ENCODE measurements around the gene GABRR3. TPM values are rescaled to one million over a fixed set of nuclear protein-coding genes. Genes with fewer than 3 reads are reported as not detected.

GABRR3 gene
- total RNA-seq, 1 donor from 2014 or later, result not detected

DNA sequence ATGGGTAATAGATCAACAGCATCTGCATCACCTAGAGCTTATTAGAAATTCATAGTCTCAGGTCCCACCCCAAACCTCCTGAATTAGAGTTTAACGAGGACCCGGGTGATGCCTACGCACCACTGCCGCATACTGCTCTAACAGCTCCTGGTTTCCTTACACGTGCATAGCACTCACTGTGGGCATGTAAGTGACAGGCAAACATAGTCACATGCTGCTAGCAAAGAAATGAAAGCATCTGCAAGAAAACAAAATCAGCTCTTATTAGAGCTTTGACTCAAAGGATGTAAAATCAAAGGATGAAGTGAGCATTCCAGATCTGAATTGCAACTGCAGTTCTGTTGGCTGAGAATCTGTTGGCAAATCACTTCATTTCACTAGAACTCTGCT, 43.8 kb downstream of the GABRR3 start:
- no peak for DNase-seq (ENCODE audit: low read depth in 2 of 2)

DNA sequence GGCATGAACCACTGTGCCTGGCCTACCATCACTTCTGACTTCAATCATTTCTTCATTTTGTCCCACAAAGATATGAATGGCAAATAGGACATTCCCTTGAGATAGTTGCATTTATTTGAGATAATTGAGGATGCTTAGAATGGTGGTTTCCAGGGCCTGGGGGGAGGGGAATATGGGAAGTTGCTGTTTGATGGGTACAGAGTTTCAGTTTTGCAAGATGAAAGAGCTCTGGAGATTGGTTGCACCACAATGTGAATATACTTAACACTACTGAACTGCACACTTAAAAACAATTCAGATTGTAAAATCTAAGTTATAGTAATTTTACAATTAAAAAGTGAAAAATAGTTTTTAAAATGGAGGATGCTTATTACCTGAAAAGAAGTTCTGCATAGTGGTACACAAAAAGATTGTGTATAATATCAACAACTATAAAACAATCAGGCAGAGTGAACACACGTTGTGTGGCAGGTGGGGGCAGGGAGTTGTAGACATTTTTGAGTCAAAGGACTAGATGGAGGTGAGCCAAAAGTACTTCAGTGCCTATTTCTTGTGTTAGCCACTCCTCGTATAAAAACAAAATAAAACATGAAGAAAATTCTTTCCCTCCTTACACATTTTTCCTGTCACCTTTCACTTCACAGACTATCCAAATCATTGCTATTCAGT, 44.4 kb downstream of the GABRR3 start:
- DNase-seq (ENCODE audit: low read depth in 2 of 2), result no peak

DNA sequence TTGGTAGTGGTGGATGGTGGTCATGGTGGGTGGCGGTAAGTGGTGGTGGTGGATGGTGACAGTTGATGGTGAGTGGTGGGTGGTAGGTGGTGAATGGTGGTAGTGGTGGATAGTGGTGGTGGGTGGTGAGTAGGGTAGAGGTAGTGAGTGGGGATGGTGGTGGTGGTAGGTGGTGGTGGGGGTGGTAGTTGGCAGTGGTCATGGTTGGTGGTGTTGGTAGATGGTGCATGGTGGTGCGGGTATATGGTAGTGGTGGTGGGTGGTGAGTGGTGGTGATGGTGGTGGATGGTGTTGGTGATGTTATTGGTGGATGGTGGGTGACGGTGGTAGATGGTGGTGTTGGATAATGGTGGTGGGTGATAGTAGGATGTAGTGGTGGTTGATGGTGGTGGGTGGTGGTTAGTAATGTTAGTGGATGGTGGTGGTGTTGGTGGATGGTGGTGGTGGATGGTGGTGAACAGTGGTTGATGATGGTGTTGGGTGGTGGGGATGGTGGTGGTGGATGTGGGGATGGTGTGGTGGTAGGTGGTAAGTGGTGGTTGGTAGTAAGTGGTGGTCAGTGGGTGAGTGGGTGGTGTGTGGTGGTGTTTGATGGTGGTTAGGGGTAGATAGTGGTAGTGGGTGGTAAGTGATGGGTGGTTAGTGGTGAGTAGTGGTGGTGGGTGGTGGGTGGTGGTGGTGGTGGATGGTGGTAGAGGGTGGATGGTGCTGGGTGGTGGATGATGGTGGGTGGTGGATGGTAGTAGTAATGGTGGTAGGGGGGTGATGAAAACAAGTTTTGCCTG, 46.1 kb downstream of the GABRR3 start:
- no peak for DNase-seq (ENCODE audit: low read depth in 2 of 2)

DNA sequence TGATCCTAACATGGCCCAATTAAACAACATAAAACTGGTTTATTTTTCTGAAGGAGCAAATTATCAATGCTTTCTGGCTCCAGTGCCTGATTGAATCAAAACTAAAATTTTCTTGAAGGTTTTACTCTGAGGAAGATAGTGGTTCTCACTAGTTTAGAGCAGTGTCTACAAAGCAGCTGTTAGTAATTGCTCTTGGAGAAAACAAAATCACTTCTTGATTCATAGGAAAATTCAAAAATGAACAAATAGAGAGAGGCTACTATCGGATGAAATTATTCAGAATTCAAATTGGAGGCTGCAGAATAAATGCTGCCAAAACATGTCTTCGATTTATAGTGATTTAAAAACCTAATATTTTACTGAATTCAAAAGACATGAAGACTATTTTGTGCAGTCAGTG, 47.8 kb downstream of the GABRR3 start:
- no peak for DNase-seq (ENCODE audit: low read depth in 2 of 2)

DNA sequence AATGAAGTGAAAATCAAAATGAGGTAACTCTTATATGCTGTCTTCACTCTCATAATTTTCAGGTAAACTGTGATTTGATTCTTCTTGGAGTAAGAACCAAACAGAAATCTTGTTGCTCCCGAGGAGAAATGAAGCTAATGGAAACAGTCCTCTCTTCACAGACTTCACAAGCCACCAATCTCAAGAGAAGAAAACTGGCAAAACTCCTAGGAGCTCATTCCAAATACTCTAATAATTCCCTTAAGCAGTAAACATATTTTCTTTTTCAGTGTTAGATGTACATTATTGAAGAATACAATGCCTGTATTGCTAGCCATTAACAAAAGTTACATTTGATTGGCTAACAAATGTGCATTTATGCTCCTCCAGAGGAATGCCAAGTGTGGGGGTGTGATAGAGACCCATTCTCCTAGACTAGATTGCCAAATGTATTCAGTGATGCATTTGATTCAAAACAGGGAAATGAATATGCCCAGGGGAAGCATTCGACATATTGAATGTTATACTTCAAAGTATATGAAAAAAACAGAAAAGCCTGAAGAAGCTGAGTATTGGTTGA, 51.1 kb downstream of the GABRR3 start:
- DNase-seq (ENCODE audit: low read depth in 2 of 2), result no peak

DNA sequence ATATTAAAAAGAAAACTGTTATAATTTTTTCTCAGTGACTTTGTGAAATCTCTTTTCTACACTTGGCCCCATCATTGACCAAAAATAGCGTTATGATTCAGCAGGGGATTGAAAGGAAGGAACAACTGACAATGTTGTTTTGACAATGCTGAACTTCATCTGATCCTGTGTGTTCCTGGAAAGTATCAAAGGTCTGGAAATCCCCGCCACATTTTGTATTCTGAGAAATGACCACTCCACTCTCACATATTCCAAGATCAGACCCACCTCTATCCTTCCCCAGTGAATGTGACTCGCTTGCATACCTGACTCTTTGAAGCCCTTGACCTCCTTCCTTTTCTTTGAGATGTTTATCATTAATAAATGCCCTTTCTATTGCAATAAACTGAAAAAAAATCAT, 53.2 kb downstream of the GABRR3 start:
- DNase-seq (ENCODE audit: low read depth in 2 of 2), result peak; percentile 92

DNA sequence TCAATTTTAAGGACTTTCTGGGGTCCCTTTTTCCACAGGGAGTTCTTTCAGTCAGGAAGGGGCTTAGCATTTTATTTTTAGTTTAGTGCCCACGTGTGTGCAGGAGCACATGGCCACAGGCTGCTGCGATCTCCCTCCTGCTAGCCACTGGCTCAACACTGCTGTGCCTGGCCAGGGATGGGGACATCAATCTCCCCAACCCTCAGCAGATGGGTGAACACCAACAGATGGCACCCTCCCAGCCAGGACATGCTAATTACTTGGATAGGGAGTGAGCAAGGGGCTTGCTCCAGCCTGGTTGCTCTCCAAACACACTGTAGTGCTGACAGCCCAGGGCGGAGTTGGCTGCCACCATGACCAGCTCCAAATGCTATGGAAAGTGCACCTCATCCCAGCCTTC, 55.5 kb downstream of the GABRR3 start:
- no peak for DNase-seq (ENCODE audit: low read depth in 2 of 2)

DNA sequence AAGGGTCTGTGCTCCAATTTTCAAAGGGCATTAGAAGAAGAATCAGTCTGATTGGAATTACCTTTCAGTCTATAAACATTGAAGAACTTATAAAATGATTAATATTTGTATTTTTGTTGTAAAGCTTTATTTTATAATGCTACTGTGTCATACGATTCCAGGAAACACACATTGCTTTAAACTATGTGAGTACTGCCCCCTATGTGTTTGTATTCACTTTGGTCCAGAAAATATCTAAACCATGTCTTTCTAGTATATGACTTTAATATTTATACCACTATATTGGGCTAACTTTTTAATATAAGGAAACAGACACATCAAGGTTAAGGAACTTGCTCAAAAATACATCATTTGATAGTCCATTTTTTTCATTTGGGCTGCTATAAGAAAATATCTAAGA, 59.6 kb downstream of the GABRR3 start:
- no peak for DNase-seq (ENCODE audit: low read depth in 2 of 2)

DNA sequence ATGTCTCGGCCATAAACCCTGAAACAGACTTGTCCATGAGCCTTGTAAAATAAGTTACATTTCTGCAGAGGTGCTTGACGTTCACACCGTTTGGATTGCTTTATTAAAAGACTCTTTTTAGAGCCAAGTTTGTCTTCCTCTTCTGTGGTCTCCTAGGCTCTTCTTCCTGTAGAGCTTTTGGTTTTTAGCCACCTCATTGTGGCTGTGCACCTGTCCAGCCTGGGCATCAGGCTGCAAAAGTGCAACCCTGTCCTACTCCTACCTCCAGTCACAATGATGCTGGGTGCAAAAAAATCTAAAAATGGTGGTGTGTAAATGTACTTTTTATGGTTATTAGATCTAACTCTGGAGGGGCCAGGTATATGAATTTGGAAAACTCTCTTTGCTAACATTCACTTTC, 60.1 kb downstream of the GABRR3 start:
- DNase-seq (ENCODE audit: low read depth in 2 of 2), result no peak

DNA sequence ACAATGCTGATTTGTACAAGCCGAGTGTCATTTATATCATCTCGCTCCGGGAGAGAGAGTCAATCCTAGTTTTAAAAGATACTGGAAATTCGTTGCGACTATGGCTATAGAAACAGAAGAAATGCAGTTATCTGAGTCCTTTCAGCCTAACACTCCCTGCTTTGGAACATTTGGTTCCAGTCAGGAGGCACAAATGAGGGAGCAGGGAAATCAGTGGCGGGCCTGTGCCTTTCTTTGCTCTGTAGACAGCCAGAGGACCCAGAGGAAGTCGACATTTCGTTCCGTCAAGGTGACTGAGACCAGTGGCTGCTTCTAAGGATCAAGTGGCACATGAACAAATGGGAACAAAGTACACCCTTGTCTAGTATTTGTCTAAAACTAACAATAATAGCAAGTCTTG, 62.1 kb downstream of the GABRR3 start:
- DNase-seq (ENCODE audit: low read depth in 2 of 2), result no peak

DNA sequence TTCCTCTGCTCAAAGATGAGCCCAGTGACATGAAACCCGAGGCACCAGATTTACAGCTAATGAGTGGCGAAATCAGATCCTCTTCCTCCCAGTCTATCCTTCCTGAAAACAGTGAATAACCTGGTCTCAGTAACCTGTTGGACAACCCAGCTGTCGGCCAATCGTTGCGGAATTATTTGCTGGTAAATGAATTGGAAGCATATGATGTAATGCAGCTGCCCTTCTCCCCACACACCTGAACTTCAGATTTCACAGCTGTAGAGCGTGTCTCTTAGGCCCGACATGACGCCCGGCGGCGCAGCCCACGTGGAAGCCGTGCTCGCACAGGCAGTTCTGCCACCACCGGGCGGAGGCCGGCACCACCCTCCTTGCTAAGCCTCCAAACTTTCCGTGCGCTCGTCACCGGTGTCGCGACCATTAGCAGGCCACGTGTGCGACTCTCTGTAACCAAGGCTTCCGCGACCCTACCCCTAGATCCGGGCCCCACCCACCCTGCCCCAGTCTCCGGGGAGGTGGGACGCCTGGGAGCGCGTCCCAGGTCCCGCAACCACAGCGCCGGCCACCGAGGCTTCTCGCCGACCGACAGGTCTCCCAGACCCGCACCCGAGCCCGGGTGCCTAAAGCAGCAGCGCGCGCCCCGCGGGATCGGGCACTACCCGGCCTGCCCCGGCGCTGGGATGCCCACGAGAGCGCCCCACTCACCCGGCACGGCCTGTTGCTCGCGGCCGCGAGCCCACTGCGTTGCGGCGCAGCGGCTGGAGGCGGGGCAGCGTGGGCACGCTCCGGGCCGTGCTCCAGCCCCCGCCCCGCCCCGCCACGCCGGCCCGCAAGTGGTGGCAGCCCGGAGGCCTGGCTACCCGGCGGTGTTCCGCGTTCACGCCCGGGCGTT, 63.2 kb downstream of the GABRR3 start, which contains the start of gene RIOX2:
Gene RIOX2 (minus strand): TSS at position 753 of the 889 bp plus-strand sequence. CDS start 4,838 bp downstream, outside the sequence.
- peak; percentile 61 to 82 for DNase-seq (ENCODE audit: low read depth in 2 of 2)

DNA sequence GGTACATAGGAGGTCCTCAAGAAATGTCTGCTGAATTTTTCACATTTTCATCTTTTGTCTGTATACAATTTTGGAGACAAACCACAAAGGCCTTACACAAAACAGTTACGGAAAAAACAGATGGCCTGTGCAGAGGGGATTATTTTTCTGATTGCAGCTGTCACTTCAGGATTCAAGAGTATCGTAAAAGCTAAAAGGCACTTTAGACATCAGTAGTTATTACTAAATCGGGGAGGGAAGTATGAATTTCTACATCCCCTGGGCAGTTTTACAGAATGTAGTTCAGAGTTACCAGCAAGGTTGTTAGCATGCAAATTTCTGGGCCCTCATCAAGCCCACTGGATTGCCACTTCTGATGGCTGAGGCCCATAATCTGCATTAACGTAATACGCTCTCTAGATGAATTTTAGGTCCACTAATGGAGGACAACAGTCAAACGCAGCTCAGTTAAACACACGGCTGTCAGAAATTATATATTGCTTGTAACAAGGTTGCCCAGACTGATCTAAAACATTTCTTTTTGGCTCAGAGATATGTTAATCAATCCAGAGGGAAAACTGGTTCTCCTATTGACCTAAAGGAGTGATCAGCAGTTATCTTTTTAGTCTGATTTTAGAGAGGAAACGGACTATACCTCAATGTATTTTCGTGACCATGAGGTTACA, 64.0 kb downstream of the GABRR3 start:
- DNase-seq (ENCODE audit: low read depth in 2 of 2), result no peak

DNA sequence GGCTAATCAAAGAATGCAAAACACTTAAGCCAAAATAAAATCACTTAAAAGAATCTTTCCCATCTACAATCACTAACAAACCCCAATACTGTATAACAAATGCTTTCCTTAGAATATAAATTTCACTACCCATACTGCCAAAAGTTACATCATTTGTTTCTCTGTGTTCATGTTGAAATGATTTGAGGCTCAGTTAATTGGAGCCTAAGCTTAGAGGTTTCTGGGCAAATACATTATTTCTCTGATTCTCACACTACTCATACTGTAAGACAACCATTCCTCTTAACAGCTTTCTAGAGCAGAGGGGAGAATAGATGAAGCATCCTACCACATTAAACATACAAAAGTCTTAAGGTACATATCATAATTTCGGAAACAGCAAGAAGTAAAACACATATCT, 65.0 kb downstream of the GABRR3 start:
- DNase-seq (ENCODE audit: low read depth in 2 of 2), result no peak

DNA sequence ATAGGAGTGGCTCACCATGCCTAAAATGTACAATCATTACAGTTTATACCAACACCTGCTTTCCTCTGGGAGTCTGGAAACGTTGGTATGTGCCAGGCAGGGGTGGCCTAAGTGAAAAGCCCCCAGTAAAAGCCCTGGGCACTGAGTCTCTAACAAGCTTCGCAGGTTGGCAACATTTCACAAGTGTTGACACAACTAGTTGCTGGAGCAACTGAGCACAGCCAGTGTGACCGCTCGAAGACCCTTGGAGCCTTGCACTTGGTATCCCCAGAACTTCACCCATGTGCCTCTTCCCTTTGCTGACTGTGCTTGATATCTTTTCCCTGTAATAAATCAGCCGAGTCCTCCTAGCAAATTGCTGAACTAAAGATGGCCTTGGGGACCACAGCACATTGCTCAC, 65.6 kb downstream of the GABRR3 start:
- no peak for DNase-seq (ENCODE audit: low read depth in 2 of 2)

DNA sequence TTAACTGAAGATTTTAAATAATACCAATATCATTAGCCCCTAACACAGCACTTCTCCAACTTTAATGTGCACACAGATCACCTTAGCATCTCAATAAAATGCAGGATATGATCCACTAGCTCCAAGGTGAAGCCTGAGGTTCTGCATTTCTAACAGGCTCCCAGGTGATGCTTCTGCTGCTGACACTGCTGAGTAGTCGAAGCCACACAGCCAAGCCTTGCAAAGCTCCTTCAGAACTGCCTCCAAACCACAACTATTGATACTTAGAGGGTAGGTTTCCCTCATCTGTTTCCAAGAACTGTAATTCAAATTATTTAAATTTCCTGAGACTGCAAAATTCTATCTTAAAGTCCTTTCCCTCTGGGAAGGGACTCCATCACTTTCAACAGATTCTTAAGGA, 66.7 kb downstream of the GABRR3 start:
- DNase-seq (ENCODE audit: low read depth in 2 of 2), result no peak

DNA sequence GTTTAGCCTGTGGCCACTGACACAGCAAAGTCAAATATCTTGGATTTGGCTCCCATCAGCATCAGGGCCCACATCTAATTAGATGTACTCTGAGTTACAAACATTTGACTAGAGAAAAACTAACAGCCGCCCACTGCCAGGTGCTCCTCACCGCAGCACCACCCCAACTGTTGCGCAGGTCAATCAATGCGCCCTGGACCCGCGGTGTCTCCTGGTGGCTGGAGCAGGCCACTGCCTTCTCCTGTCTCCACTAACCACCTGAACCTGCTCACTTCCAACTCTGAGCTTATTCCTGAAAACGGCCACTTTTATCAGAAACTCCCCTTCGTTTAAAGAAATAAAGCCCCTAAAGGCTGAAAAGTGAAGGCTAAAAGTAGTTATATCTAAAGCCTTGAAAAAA, 67.1 kb downstream of the GABRR3 start:
- DNase-seq (ENCODE audit: low read depth in 2 of 2), result no peak

DNA sequence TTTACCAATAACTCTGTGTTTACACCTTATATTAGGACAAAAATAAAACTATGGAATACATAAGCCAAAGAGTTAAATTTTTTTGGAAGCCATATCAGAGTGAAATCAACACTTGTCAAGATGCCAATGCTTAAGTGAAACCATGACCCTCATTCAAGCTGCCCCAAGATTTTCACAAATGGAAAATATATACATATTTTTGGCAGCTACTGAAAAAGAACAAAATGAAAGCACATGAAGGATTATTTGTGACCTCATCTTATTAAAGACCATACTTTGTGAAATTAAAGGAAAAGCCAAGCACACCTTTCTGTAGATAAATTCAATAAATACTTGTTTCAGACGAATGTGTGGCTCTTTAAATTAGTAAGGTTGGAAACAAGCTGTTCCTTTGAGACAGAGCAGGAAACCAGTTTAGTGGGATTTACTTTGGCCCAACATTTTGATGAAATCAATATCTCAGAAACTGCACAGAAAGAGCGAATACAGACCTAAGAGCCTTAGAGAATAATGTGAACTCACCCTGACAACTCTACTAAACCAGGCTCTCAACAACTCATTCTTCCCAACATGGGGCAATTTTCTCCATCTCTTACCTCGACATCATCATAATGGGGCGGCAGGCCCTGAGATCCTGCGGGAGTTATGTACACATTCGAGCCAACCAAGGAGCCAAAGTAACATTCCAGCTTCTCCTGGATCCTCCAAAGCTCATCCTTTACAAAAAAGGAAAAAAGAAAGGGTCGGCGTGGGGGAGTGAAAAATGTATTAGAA, 73.9 kb downstream of the GABRR3 start:
- no peak for DNase-seq (ENCODE audit: low read depth in 2 of 2)

DNA sequence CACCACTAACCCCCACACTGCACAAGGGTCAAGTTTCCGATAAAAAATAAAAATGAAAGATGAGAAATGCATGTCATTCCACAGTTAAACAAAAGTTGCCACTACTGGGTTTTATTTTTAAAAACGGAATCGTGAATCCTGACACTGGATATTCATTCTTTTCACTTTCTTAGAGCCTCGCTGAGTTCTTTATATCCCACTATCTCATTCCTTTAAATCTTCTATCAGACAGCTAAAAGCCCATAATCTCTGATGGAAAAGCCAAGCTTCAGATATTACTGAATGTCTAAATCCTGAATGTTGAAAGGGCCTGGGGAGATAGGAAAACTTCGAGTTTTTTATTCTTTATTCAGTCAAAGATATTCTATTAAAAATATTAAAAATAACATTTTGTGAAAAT, 74.6 kb downstream of the GABRR3 start:
- DNase-seq (ENCODE audit: low read depth in 2 of 2), result no peak

DNA sequence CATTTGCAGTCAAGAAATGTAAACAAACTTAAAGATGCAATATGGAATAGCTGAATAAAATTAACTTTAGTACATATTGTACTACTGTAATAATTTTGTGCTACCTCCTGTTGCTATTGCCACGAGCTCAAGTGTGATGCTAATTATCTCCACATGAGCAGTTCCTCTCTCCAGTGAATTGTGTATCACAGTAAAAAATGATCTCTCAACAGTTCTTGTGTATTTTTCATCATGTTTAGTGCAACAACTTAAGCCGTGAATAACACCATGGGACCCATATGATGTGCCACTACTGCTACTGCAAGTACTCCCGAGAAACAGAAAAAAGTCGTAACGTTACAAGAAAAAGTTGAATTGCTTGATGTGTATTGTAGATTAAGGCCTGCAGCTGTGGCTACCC, 75.2 kb downstream of the GABRR3 start:
- DNase-seq (ENCODE audit: low read depth in 2 of 2), result no peak

DNA sequence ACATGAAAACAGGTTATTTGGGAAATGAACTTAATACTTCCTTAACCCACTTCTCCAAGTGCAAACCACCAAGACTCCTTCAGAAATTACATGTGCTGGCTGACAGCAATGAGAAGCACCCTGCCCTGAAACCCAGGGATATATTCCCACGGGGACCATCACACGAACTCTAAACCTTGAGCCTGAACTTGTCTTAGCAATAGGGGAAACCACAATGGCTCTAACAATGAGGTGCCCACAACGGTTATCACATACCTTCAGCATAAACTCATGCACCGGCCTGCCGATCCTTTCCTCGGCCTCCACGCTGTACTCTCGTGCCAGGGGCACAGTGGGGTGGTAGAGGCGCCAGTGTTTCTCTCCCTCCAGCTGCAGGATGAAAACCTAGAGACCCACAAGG, 76.3 kb downstream of the GABRR3 start:
- DNase-seq (ENCODE audit: low read depth in 2 of 2), result no peak

DNA sequence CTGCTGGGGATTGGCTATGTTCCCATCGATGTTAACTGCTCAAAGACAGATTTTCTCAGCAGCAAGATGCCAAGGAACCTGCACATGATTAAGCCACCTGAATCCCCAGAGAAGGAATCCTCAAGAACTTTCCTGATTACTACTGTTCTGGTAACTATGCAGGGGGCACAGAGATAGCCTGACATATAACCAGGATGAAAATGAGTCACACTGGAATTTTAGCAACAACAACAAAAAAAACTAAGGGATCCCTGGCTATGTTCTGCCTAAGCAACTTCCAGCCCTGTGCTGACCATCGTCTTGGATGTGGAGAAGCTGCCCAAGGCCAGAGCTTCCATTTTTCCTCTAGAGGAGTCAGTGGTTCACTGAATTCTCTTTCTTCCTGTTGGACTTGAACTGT, 76.7 kb downstream of the GABRR3 start:
- peak in 1 of 2 donors; percentile 23 for DNase-seq (ENCODE audit: low read depth in 2 of 2)

All from dermis microvascular lymphatic vessel endothelial cell (primary cell).